CD4-positive, alpha-beta T cell (primary cell): ENCODE data around the gene B9D1. TPM values are rescaled to one million over a fixed set of nuclear protein-coding genes. Genes with fewer than 3 reads are reported as not detected.

Experiments
- ATAC-seq: fragments of 200-7000 bp; cut with Tn5 transposase; one replicate; pipeline ENCODE4 v1.10.0; 2022; ENCODE audit warnings: mild to moderate bottlenecking; ENCODE audit not compliant: poor library complexity
- CTCF ChIA-PET: fragments of 350-600 bp; sonication (Branson Sonifier 250); formaldehyde crosslinking; loops from one replicate; lab custom pipeline; 2021; ENCODE audit warnings: antibody characterized with exemption, inconsistent platforms; lab: Charles Lee
- POLR2A ChIA-PET: fragments of 350-600 bp; sonication (Branson Sonifier 250); formaldehyde crosslinking; loops from one replicate; lab custom pipeline; 2021; ENCODE audit warnings: antibody characterized with exemption, inconsistent platforms; lab: Charles Lee
- DNase-seq, 14 experiments: peaks; one replicate each; pipeline ENCODE4 v3.0.0-alpha.2; 2013 to 2020; ENCODE audit warnings: mixed read lengths in 2 of 14
- H3K27ac ChIP-seq, 2 donors: one replicate each; pipeline versions ENCODE4 v1.5.1 to v1.7.0; 2013; ENCODE audit warnings: low read length in 2 of 2, low read depth in 1 of 2, mild to moderate bottlenecking in 1 of 2
- H3K27me3 ChIP-seq, 2 experiments: 1 replicate in 1 of 2; 2 replicates in 1 of 2; pipeline versions ENCODE4 v1.6.1 to v1.7.0; 2013; ENCODE audit warnings: low read length in 2 of 2, control low read depth in 1 of 2, mild to moderate bottlenecking in 1 of 2, moderate library complexity in 1 of 2; ENCODE audit not compliant: insufficient read depth in 2 of 2, control insufficient read depth in 1 of 2
- H3K36me3 ChIP-seq: one replicate; pipeline ENCODE4 v1.6.1; 2013; ENCODE audit warnings: low read length, control low read depth; ENCODE audit not compliant: insufficient read depth
- H3K4me1 ChIP-seq: one replicate; pipeline ENCODE4 v1.6.1; 2013; ENCODE audit warnings: low read length, control low read depth; ENCODE audit not compliant: insufficient read depth
- H3K4me3 ChIP-seq: one replicate; pipeline ENCODE4 v1.5.1; 2013; ENCODE audit warnings: mild to moderate bottlenecking, low read length, moderate library complexity
- H3K9me3 ChIP-seq, 2 experiments: 1 replicate in 1 of 2; 2 replicates in 1 of 2; pipeline versions ENCODE4 v1.6.1 to v1.7.0; 2013; ENCODE audit warnings: low read length in 2 of 2, mild to moderate bottlenecking in 2 of 2, control low read depth in 1 of 2, moderate library complexity in 1 of 2; ENCODE audit not compliant: control insufficient read depth in 1 of 2, insufficient read depth in 1 of 2
- H3K27ac Mint-ChIP-seq: one replicate; pipeline ENCODE4 v1.8.0; 2020; ENCODE audit warnings: mixed read lengths
- H3K27me3 Mint-ChIP-seq: one replicate; pipeline ENCODE4 v1.8.0; 2021; ENCODE audit warnings: mixed read lengths
- H3K36me3 Mint-ChIP-seq: one replicate; pipeline ENCODE4 v1.8.0; 2021; ENCODE audit warnings: low read depth, mixed read lengths
- H3K4me1 Mint-ChIP-seq: one replicate; pipeline ENCODE4 v1.8.0; 2021; ENCODE audit warnings: low read depth, mixed read lengths
- H3K4me3 Mint-ChIP-seq: one replicate; pipeline ENCODE4 v1.8.0; 2020; ENCODE audit warnings: mild to moderate bottlenecking, mixed read lengths
- H3K9me3 Mint-ChIP-seq: one replicate; pipeline ENCODE4 v1.8.0; 2020; ENCODE audit warnings: mixed read lengths
- CTCF ChIP-seq: fragments of 200-600 bp; IDR thresholded peaks from one replicate; pipeline ENCODE4 v1.8.0; 2022; ENCODE audit warnings: antibody characterized with exemption, mild to moderate bottlenecking
- intact Hi-C, 2 experiments: fragments of 100-400 bp; cut with DNase I in 1 of 2; cut with micrococcal nuclease in 1 of 2; formaldehyde crosslinking; loops; one replicate each; pipeline versions ENCODE4 v1.15.1 to v1.9.0; 2023 to 2025; cut with DNase I, micrococcal nuclease
- total RNA-seq, 174 experiments: library from RNA in 2 of 174; stranded (reverse) in 2 of 174; gene quantifications; one replicate each; pipeline ENCODE4 v1.2.3 and lab custom pipeline; 2021 to 2026

B9D1 gene
- total RNA-seq, 2 experiments from 2014 or later: 0.66 to 0.73 TPM

- DNase-seq: no peak
- CTCF ChIA-PET: no interaction called here
- Mint-ChIP-seq H3K9me3 (no peaks in the 10 kb centered on the region), H3K4me3 (no peak overlapping the region), H3K36me3 (peaks cover 4% of the 10 kb centered on the region), H3K27ac (no peak overlapping the region), H3K4me1 (no peaks in the 10 kb centered on the region), H3K27me3 (peaks cover 19% of the 10 kb centered on the region)
- intact Hi-C loops: no loop called here
- Histone ChIP-seq H3K36me3 (no peaks in the 10 kb centered on the region), H3K4me3 (no peak overlapping the region), H3K27ac (no peak overlapping the region), H3K4me1 (no peaks in the 10 kb centered on the region), H3K9me3 (no peaks in the 10 kb centered on the region), H3K27me3 (peaks cover 6 to 9% of the 10 kb centered on the region in 2 experiments)
- no peak for ATAC-seq
- TF ChIP-seq CTCF: no peak
- POLR2A ChIA-PET: no interaction called here
Measured at GRCh38 chr17:19315104-19315503, 47.4 kb downstream of the B9D1 start.

- peaks cover 4% of the 10 kb centered on the region for H3K36me3 Mint-ChIP-seq
- Histone ChIP-seq H3K27ac (no peak overlapping the region), H3K4me1 (no peaks in the 10 kb centered on the region), H3K36me3 (no peaks in the 10 kb centered on the region), H3K9me3 (no peaks in the 10 kb centered on the region), H3K4me3 (no peak overlapping the region), H3K27me3 (peaks cover 9 to 16% of the 10 kb centered on the region in 2 experiments)
- POLR2A ChIA-PET: no interaction called here
- no peaks in the 10 kb centered on the region for H3K4me1 Mint-ChIP-seq
- CTCF ChIA-PET: no interaction called here
- no peaks in the 10 kb centered on the region for H3K9me3 Mint-ChIP-seq
- H3K27me3 Mint-ChIP-seq: peaks cover 27% of the 10 kb centered on the region
- DNase-seq: no peak
- TF ChIP-seq CTCF: no peak
- no peak overlapping the region for H3K4me3 Mint-ChIP-seq
- no peak overlapping the region for H3K27ac Mint-ChIP-seq
- no peak for ATAC-seq
- intact Hi-C loops: no loop called here
Measured at GRCh38 chr17:19313746-19314651, 48.5 kb downstream of the B9D1 start.

DNA sequence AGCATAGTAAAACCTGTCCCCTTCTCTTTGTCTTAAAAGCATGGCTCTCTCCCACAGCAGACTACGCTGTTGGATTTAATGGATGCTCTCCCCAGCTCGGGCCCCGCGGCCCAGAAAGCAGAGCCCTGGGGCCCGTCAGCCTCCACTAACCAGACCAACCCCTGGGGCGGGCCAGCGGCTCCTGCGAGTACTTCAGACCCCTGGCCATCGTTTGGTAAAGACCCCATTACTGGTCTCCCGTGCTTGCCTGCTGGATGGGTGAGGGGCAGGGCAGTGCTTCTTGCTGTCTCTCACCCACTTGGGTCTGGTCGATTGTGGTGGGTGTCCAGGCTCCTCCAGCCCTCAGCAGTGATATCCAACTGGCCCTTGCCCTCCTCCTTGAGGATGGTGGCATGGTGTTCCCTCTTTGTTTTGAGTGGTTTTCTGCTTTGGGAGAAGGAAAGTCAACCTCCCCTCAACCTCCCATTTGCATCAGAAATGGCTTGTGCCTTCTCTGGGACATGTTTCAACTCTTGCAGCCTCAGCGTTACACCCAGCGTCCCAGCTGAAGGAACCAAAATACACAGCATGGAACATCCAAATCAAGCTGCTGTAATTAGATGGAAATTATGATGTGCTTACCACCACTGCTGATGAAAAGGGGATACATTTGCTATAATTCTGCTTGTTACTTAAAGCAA, 49.3 kb downstream of the B9D1 start:
- Histone ChIP-seq H3K4me1 (no peaks in the 10 kb centered on the region), H3K27me3 (peaks cover 11 to 22% of the 10 kb centered on the region in 2 experiments), H3K4me3 (no peak overlapping the region), H3K27ac (no peak overlapping the region), H3K36me3 (no peaks in the 10 kb centered on the region), H3K9me3 (no peaks in the 10 kb centered on the region)
- no peak for TF ChIP-seq CTCF
- H3K27me3 Mint-ChIP-seq: peaks cover 34% of the 10 kb centered on the region
- intact Hi-C loops: no loop called here
- ATAC-seq: no peak
- H3K4me1 Mint-ChIP-seq: no peaks in the 10 kb centered on the region
- H3K9me3 Mint-ChIP-seq: no peaks in the 10 kb centered on the region
- POLR2A ChIA-PET: no interaction called here
- H3K36me3 Mint-ChIP-seq: peaks cover 4% of the 10 kb centered on the region
- CTCF ChIA-PET: no interaction called here
- DNase-seq: no peak
- no peak overlapping the region for H3K27ac Mint-ChIP-seq
- H3K4me3 Mint-ChIP-seq: no peak overlapping the region
